NCI-H345 (cell line): ENCODE results near the gene OXNAD1.
"Not testable (repeated sequence)": the region's sequence is repeated elsewhere in the genome, so short reads cannot be mapped to it uniquely, and the experiment has no call there.

Experiments used
- DNase-seq: peaks from one replicate; lab custom pipeline; 2025; lab: John Stamatoyannopoulos, UW

OXNAD1 gene

DNA sequence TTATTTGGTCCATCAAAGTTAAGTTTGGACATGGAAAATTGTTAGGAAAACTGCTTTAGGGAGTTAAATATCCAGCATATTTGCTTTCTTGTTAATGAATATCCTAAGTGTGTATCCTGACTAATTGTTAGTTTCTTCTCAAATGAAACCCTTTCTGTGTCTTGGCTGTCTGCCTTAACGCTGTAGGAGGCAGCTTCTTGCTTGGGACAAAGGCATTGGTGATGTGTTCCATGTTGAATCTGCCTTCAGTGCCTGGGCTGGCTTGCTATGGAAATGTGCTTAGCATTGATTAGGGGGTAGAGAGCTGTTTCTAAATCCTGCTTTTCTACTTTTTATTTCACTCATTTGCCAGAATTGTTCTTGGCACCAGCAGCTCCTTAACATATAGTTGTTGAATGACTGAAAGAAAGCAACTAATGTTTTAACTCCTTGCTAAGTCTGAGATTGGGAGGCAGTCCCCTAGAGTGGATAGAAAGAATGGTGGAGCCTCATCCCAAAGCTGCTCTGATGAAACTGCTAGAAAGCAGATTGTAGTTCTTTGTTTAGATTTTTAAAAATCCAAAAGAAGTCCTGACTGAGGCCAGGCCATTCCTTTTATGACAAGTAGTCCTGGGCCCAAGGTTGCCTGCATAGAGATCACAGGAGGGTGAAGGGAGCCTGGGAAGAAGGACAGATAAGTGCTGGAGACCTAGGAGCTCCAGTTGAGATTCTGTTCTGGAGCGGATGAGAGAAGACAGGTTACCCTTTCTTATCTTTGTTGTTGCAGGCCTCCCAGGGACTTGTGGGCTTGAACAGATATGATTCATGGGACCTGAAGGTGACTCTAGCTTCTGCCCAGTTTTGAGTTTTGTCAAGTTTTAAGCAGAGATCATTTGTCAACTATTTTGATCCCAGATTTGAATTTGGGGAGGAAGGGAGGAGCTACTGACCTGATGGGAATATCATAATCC is 39.3 kb downstream of the OXNAD1 start:
- no peak for DNase-seq

GRCh38 chr3:16305111-16305541 is 40.1 kb downstream of the OXNAD1 start:
- DNase-seq = no peak

DNA sequence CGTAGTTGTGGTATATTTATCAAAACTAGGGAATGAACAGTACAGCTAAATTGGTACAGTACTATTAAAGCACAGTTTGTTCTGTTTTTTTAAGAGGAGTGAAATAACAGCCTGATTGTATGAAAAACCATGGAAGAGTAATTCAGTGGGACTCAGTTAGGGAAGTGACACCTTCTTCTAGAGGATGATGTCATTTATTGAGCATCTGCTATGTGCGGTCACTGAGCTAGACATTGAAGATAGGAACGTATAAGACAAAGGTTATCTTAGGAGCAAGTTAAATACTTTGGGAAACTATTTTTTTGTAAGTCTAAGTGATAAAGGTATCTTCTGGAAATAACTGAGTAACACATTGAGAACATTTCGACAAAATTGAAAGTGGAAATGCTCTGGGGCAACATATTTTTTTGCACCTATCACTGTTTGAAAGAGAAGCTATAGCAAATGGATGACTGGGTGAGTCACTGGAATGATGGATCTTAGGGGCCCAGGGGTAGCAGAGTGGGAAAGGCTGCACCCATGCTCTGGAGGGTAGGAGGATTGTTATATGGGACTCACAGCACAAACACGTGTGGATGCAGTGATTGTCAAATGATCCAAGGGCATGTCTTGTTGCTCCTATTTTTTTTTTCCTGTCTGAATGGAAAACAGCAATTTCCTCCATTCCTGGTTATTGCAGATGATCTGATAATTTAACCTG is 43.0 kb downstream of the OXNAD1 start:
- no peak for DNase-seq

GRCh38 chr3:16308727-16309126 is 43.7 kb downstream of the OXNAD1 start:
- no peak for DNase-seq

DNA sequence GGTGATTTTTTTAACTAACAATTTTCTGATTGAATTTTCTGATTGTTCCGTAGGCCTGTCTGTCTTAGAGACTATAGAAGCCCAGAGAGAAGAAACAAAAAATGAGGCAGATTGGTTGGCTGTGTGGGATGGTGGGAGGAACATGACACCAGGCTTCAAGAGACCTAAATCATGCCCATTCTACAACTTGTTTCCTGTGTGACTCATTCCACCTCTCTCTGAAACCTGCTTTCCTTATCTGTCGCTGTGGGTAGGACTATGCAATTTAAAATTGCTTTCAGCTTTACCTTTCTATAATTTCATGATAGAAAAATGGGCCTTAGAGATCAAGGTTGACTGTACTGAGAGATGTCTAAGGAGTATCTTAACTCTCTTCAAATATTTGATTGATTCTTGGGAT is 44.5 kb downstream of the OXNAD1 start:
- no peak for DNase-seq

DNA sequence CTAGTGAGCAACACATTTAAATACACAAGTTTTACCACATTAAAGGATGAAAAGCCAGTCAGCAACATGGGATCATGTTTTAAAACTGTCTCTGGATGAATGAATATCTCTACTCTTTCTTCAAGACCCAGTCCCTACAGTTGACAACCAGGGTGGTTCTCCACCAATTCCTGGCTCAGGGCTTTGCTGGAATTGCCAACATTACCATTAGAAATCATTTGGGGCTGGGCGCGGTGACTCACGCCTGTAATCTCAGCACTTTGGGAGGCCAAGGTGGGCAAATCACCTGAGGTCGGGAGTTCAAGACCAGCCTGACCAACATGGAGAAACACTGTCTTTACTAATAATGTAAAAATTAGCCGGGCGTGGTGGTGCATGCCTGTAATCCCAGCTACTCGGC is 45.5 kb downstream of the OXNAD1 start:
- not testable (repeated sequence) for DNase-seq

- DNase-seq = no peak
Measured at GRCh38 chr3:16311960-16312451, 47.0 kb downstream of the OXNAD1 start.

- no peak for DNase-seq
Measured at GRCh38 chr3:16313886-16314645, 49.1 kb downstream of the OXNAD1 start.

DNA sequence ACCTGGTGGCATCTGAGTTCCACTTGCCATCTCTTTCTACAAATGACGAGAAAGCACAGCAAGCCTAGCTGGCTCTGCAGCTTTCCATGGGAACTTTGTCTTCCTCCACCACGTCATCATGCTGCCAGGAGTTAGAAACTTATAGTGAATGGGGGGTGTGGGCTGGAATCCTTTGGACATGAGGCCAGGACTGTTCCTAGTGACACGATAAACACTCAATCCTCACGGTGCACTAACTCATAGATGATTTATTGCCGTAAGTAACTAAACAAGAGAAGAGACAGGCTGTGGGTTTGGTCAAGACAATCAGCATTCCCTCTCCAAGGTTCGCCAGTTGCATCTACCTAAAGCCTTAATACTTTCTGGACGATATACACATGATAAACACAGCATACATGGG is 50.6 kb downstream of the OXNAD1 start:
- DNase-seq = no peak

GRCh38 chr3:16316396-16316795 is 51.4 kb downstream of the OXNAD1 start:
- DNase-seq = no peak

- no peak for DNase-seq
Measured at GRCh38 chr3:16316847-16317560, 52.0 kb downstream of the OXNAD1 start.

GRCh38 chr3:16317561-16317945 is 52.5 kb downstream of the OXNAD1 start:
- DNase-seq = no peak

DNA sequence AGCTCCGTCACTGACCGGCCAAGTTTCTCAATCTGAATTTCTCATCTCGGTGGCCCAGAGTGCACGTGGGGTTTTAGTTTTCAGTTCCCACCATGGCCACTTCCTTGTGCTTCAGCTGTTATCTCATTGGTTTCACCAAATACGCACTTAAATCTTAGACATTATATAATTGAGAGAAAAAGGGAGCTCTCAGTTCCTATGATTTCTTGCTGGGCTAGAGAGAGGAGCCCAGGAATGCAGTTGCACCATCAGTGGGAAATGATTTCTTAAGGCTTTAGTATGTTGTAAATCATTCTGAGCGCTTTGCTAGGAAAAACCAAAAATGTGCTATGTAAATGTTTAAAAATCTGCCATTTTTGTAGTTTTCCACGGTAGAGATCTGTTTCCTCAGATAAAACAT is 53.2 kb downstream of the OXNAD1 start:
- DNase-seq = no peak

DNA sequence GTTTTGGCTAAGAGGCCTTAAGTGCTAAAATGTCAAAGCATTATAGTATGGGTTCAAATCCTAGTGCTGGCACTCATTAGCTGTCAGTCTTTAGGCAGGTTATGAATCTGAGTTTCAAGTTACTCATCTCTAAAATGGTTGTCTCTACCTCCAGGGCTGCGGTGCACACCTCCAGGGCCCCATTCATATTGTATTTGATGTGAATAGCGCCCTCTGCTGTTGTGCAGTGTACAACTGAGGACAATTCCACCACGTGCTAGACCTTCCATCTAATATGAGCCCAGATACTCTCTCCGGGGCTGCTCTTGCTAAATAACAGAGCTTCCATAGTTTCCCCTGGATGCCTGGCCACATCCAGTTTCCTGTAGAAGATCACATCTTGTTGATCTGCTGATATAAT is 54.3 kb downstream of the OXNAD1 start:
- no peak for DNase-seq

- DNase-seq = no peak
Measured at GRCh38 chr3:16319723-16320122, 54.7 kb downstream of the OXNAD1 start.

GRCh38 chr3:16320711-16321110 is 55.7 kb downstream of the OXNAD1 start:
- DNase-seq = no peak

- no peak for DNase-seq
Measured at GRCh38 chr3:16322189-16322588, 57.2 kb downstream of the OXNAD1 start.

GRCh38 chr3:16323737-16324136 is 58.7 kb downstream of the OXNAD1 start:
- DNase-seq = no peak

DNA sequence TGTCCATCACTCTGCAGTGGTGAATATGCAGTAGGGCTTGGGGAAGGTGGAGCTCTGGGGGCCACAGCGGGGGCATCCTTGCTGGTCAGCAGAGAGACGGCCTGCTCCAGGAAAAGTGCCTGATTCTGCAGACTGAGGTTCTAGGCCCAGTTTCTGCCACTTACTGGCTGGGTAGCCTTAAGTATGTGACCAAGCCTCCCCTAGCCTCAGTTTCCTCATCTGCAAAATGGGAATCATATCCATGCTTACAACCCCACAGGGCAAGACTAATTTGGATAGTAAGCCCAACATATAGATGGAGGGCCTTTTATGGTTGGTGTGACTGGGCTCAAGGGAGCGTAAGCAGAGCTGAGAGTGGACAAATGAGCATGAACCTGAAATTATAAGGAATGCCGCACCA is 60.8 kb downstream of the OXNAD1 start:
- no peak for DNase-seq

GRCh38 chr3:16326724-16327349 is 61.8 kb downstream of the OXNAD1 start:
- no peak for DNase-seq

DNA sequence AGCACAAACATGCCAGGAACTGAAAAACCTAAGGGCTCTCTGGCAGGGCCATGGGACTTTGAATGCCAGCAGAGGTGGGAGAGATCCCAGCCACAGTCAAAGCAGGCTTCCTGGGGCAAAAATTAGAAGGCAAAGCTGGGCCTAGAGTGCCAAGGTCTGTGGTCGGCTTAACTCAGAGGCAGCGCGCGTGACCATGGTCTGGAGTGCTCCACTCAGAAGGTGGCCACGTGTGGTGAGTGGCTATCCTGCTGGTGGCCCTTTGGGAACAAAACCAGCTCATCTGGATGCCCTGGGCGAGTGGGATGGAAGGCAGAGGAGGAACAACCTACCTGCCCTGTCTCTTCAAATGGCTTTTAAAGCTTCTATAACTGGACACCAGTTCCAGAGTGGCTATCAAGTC is 63.1 kb downstream of the OXNAD1 start:
- DNase-seq = no peak
